Measurements from ENCODE around the gene FKBP14.

GRCh38 chr7:29977886-29978651 lies 48.4 kb downstream of the FKBP14 start:
- TF ChIP-seq GATA2 (IDR thresholded peaks at IDR 0.05; ENCODE audit: low read depth, low read length) (no peak), GATA3 (IDR thresholded peaks at IDR 0.05; ENCODE audit: low read depth, low read length) (no peak)

Data from SH-SY5Y (cell line).